Loucy (cell line): ENCODE measurements around the gene SLC4A5.

Experiments
- H2AFZ ChIP-seq: fragments of 200-600 bp; sonication (generic); 2 replicates; pipeline ENCODE4 v1.6.0; 2016; ENCODE audit warnings: antibody characterized with exemption, mild to moderate bottlenecking, low read length, moderate library complexity
- H3F3A ChIP-seq: fragments of 200-600 bp; 2 replicates; pipeline ENCODE4 v1.6.0; 2016; ENCODE audit warnings: antibody characterized with exemption, low read depth, mild to moderate bottlenecking
- H3K27me3 ChIP-seq: fragments of 200-600 bp; sonication (generic); 2 replicates; pipeline ENCODE4 v1.6.1; 2014; ENCODE audit warnings: low read length, mild to moderate bottlenecking; ENCODE audit not compliant: insufficient read depth, poor library complexity, severe bottlenecking
- H3K36me3 ChIP-seq: fragments of 200-600 bp; sonication (generic); 2 replicates; pipeline ENCODE4 v1.6.1; 2016; ENCODE audit warnings: low read length; ENCODE audit not compliant: insufficient read depth
- H3K4me1 ChIP-seq: fragments of 200-600 bp; sonication (generic); 2 replicates; pipeline ENCODE4 v1.5.1; 2014; ENCODE audit warnings: low read length, mild to moderate bottlenecking; ENCODE audit not compliant: insufficient read depth, poor library complexity, severe bottlenecking
- H3K4me2 ChIP-seq: fragments of 200-600 bp; sonication (generic); 2 replicates; pipeline ENCODE4 v1.6.0; 2014; ENCODE audit warnings: antibody characterized with exemption, low read length, low read depth, mild to moderate bottlenecking; ENCODE audit not compliant: poor library complexity, severe bottlenecking
- H3K4me3 ChIP-seq: fragments of 200-600 bp; sonication (generic); 2 replicates; pipeline ENCODE4 v1.5.1; 2014; ENCODE audit warnings: low read length, mild to moderate bottlenecking, mixed read lengths; ENCODE audit not compliant: poor library complexity, severe bottlenecking
- H3K79me2 ChIP-seq: fragments of 200-600 bp; sonication (generic); 2 replicates; pipeline ENCODE4 v1.6.1; 2014; ENCODE audit warnings: low read length; ENCODE audit not compliant: insufficient read depth
- H3K9ac ChIP-seq: fragments of 200-600 bp; sonication (generic); 2 replicates; pipeline ENCODE4 v1.6.0; 2014; ENCODE audit warnings: mild to moderate bottlenecking, low read depth, low read length, moderate library complexity; ENCODE audit not compliant: poor library complexity, severe bottlenecking
- H3K9me2 ChIP-seq: fragments of 200-600 bp; sonication (generic); replicated peaks from 2 replicates; pipeline ENCODE4 v1.6.1; 2016; ENCODE audit warnings: low read depth, low read length, mixed read lengths
- H3K9me3 ChIP-seq: fragments of 200-600 bp; sonication (generic); 2 replicates; pipeline ENCODE4 v1.6.1; 2014; ENCODE audit warnings: mild to moderate bottlenecking, antibody characterized with exemption, low read length, low read depth; ENCODE audit not compliant: insufficient read depth
- H4K20me1 ChIP-seq: fragments of 200-600 bp; sonication (generic); 2 replicates; pipeline ENCODE4 v1.6.0; 2014; ENCODE audit warnings: antibody characterized with exemption, low read length, mild to moderate bottlenecking; ENCODE audit not compliant: insufficient read depth, poor library complexity, severe bottlenecking
- CTCF ChIP-seq: fragments of 200-600 bp; sonication (generic); conservative IDR thresholded peaks from 2 replicates; pipeline ENCODE4 v1.5.1; 2014; ENCODE audit warnings: mild to moderate bottlenecking, antibody characterized with exemption, low read length
- EZH2phosphoT487 ChIP-seq: fragments of 200-600 bp; IDR thresholded peaks from 2 replicates; pipeline ENCODE4 v1.6.1; 2018; ENCODE audit warnings: antibody characterized with exemption, mild to moderate bottlenecking, moderate library complexity, borderline replicate concordance

SLC4A5 gene

GRCh38 chr2:74381751-74382150, 38.5 kb upstream of the SLC4A5 start:
- H4K20me1 ChIP-seq, result peaks cover 12% of the 10 kb centered on the region
- peaks cover 13% of the 10 kb centered on the region; the same call in 1 of the 2 replicates for H3K36me3 ChIP-seq
- no peak overlapping the region for H3K9ac ChIP-seq
- H3K4me2 ChIP-seq, result no peak overlapping the region
- H3K9me3 ChIP-seq, result no peaks in the 10 kb centered on the region
- H3K9me2 ChIP-seq, result no peaks in the 10 kb centered on the region
- peaks cover 27% of the 10 kb centered on the region for H3K4me1 ChIP-seq
- H3K27me3 ChIP-seq, result no peaks in the 10 kb centered on the region
- H3F3A ChIP-seq, result no peaks in the 10 kb centered on the region
- no peak for TF ChIP-seq CTCF
- TF ChIP-seq EZH2phosphoT487, result no peak
- H2AFZ ChIP-seq, result no peak overlapping the region
- H3K79me2 ChIP-seq, result peaks cover 47% of the 10 kb centered on the region; the same call in 1 of the 2 replicates
- no peak overlapping the region for H3K4me3 ChIP-seq

GRCh38 chr2:74379851-74380789, 36.9 kb upstream of the SLC4A5 start, which contains the start of gene DCTN1:
Gene DCTN1, minus strand, starts transcription at chr2:74380311. Its CDS starts 274 bp downstream, at chr2:74380037.
- Histone ChIP-seq H3K27me3 (no peaks in the 10 kb centered on the region), H3K79me2 (peaks cover 36% of the 10 kb centered on the region; the same call in 1 of the 2 replicates), H4K20me1 (peaks cover 12% of the 10 kb centered on the region), H2AFZ (no peak within 1 kb of the TSS), H3K36me3 (peaks cover 26% of the 10 kb centered on the region; the same call in 1 of the 2 replicates), H3K4me3 (peak within 1 kb of the TSS; percentile 62), H3K4me2 (peak within 1 kb of the TSS; percentile 76), H3K4me1 (peaks cover 27% of the 10 kb centered on the region), H3K9ac (peak within 1 kb of the TSS; percentile 59), H3K9me3 (no peaks in the 10 kb centered on the region), H3F3A (no peaks in the 10 kb centered on the region), H3K9me2 (no peaks in the 10 kb centered on the region)
- TF ChIP-seq CTCF (no peak), EZH2phosphoT487 (no peak)

- Histone ChIP-seq H3K4me2 (no peak overlapping the region), H3K9me3 (no peaks in the 10 kb centered on the region), H2AFZ (no peak overlapping the region), H3K4me1 (peaks cover 27% of the 10 kb centered on the region), H4K20me1 (peaks cover 6% of the 10 kb centered on the region), H3K27me3 (no peaks in the 10 kb centered on the region), H3K79me2 (peaks cover 33% of the 10 kb centered on the region; the same call in 1 of the 2 replicates), H3K4me3 (no peak overlapping the region), H3F3A (no peaks in the 10 kb centered on the region), H3K9ac (no peak overlapping the region), H3K36me3 (peaks cover 27% of the 10 kb centered on the region; the same call in 1 of the 2 replicates), H3K9me2 (no peaks in the 10 kb centered on the region)
- no peak for TF ChIP-seq CTCF
- TF ChIP-seq EZH2phosphoT487, result no peak
These were observed 34.8 kb upstream of the SLC4A5 start for GRCh38 chr2:74378007-74378406.
